ENCODE data around the gene PCNX2.

PCNX2 gene

GRCh38 chr1:232987046-232987773, 308.3 kb downstream of the PCNX2 start:
- no peaks in the 10 kb centered on the region for H3K27me3 ChIP-seq (ENCODE audit: control insufficient read depth, insufficient read depth, low read length)
- H3K4me3 ChIP-seq (ENCODE audit: low read length): no peak overlapping the region
- H3K9ac ChIP-seq (ENCODE audit: low read length): no peak overlapping the region
- H3K4me1 ChIP-seq (ENCODE audit: control insufficient read depth, insufficient read depth, low read length): no peaks in the 10 kb centered on the region
- H3K9me3 ChIP-seq (ENCODE audit: control insufficient read depth, low read length): no peaks in the 10 kb centered on the region
- H3K36me3 ChIP-seq (ENCODE audit: control insufficient read depth, insufficient read depth, low read length): no peaks in the 10 kb centered on the region

GRCh38 chr1:232986527-232986922, 309.0 kb downstream of the PCNX2 start:
- no peak overlapping the region for H3K9ac ChIP-seq (ENCODE audit: low read length)
- H3K4me1 ChIP-seq (ENCODE audit: control insufficient read depth, insufficient read depth, low read length): no peaks in the 10 kb centered on the region
- no peaks in the 10 kb centered on the region for H3K36me3 ChIP-seq (ENCODE audit: control insufficient read depth, insufficient read depth, low read length)
- no peaks in the 10 kb centered on the region for H3K27me3 ChIP-seq (ENCODE audit: control insufficient read depth, insufficient read depth, low read length)
- H3K4me3 ChIP-seq (ENCODE audit: low read length): no peak overlapping the region
- H3K9me3 ChIP-seq (ENCODE audit: control insufficient read depth, low read length): no peaks in the 10 kb centered on the region

GRCh38 chr1:232985882-232986526, 309.5 kb downstream of the PCNX2 start:
- Histone ChIP-seq H3K9ac (ENCODE audit: low read length) (no peak overlapping the region), H3K4me1 (ENCODE audit: control insufficient read depth, insufficient read depth, low read length) (no peaks in the 10 kb centered on the region), H3K4me3 (ENCODE audit: low read length) (no peak overlapping the region), H3K9me3 (ENCODE audit: control insufficient read depth, low read length) (no peaks in the 10 kb centered on the region), H3K27me3 (ENCODE audit: control insufficient read depth, insufficient read depth, low read length) (no peaks in the 10 kb centered on the region), H3K36me3 (ENCODE audit: control insufficient read depth, insufficient read depth, low read length) (no peaks in the 10 kb centered on the region)

- Histone ChIP-seq H3K4me1 (ENCODE audit: control insufficient read depth, insufficient read depth, low read length) (no peaks in the 10 kb centered on the region), H3K27me3 (ENCODE audit: control insufficient read depth, insufficient read depth, low read length) (no peaks in the 10 kb centered on the region), H3K4me3 (ENCODE audit: low read length) (no peak overlapping the region), H3K36me3 (ENCODE audit: control insufficient read depth, insufficient read depth, low read length) (no peaks in the 10 kb centered on the region), H3K9me3 (ENCODE audit: control insufficient read depth, low read length) (no peaks in the 10 kb centered on the region), H3K9ac (ENCODE audit: low read length) (no peak overlapping the region)
These were observed 310.7 kb downstream of the PCNX2 start for GRCh38 chr1:232984577-232985425.

- H3K9me3 ChIP-seq (ENCODE audit: control insufficient read depth, low read length): no peaks in the 10 kb centered on the region
- H3K9ac ChIP-seq (ENCODE audit: low read length): no peak overlapping the region
- no peaks in the 10 kb centered on the region for H3K27me3 ChIP-seq (ENCODE audit: control insufficient read depth, insufficient read depth, low read length)
- H3K4me3 ChIP-seq (ENCODE audit: low read length): no peak overlapping the region
- H3K4me1 ChIP-seq (ENCODE audit: control insufficient read depth, insufficient read depth, low read length): no peaks in the 10 kb centered on the region
- H3K36me3 ChIP-seq (ENCODE audit: control insufficient read depth, insufficient read depth, low read length): no peaks in the 10 kb centered on the region
These were observed 311.5 kb downstream of the PCNX2 start for GRCh38 chr1:232983817-232984567.

GRCh38 chr1:232983375-232983774, 312.1 kb downstream of the PCNX2 start:
- Histone ChIP-seq H3K4me1 (ENCODE audit: control insufficient read depth, insufficient read depth, low read length) (peaks cover 1% of the 10 kb centered on the region), H3K9ac (ENCODE audit: low read length) (no peak overlapping the region), H3K36me3 (ENCODE audit: control insufficient read depth, insufficient read depth, low read length) (no peaks in the 10 kb centered on the region), H3K9me3 (ENCODE audit: control insufficient read depth, low read length) (no peaks in the 10 kb centered on the region), H3K4me3 (ENCODE audit: low read length) (no peak overlapping the region), H3K27me3 (ENCODE audit: control insufficient read depth, insufficient read depth, low read length) (no peaks in the 10 kb centered on the region)

- Histone ChIP-seq H3K4me3 (ENCODE audit: low read length) (no peak overlapping the region), H3K9ac (ENCODE audit: low read length) (no peak overlapping the region), H3K27me3 (ENCODE audit: control insufficient read depth, insufficient read depth, low read length) (no peaks in the 10 kb centered on the region), H3K4me1 (ENCODE audit: control insufficient read depth, insufficient read depth, low read length) (peaks cover 8% of the 10 kb centered on the region), H3K36me3 (ENCODE audit: control insufficient read depth, insufficient read depth, low read length) (no peaks in the 10 kb centered on the region), H3K9me3 (ENCODE audit: control insufficient read depth, low read length) (no peaks in the 10 kb centered on the region)
These were observed 313.1 kb downstream of the PCNX2 start for GRCh38 chr1:232982238-232982944.

- H3K4me1 ChIP-seq (ENCODE audit: control insufficient read depth, insufficient read depth, low read length): peaks cover 8% of the 10 kb centered on the region
- peaks cover 5% of the 10 kb centered on the region for H3K36me3 ChIP-seq (ENCODE audit: control insufficient read depth, insufficient read depth, low read length)
- H3K9ac ChIP-seq (ENCODE audit: low read length): no peak overlapping the region
- no peaks in the 10 kb centered on the region for H3K27me3 ChIP-seq (ENCODE audit: control insufficient read depth, insufficient read depth, low read length)
- H3K9me3 ChIP-seq (ENCODE audit: control insufficient read depth, low read length): no peaks in the 10 kb centered on the region
- no peak overlapping the region for H3K4me3 ChIP-seq (ENCODE audit: low read length)
These were observed 314.5 kb downstream of the PCNX2 start for GRCh38 chr1:232980986-232981560.

- peaks cover 5% of the 10 kb centered on the region for H3K36me3 ChIP-seq (ENCODE audit: control insufficient read depth, insufficient read depth, low read length)
- no peaks in the 10 kb centered on the region for H3K9me3 ChIP-seq (ENCODE audit: control insufficient read depth, low read length)
- no peak overlapping the region for H3K4me3 ChIP-seq (ENCODE audit: low read length)
- H3K9ac ChIP-seq (ENCODE audit: low read length): no peak overlapping the region
- peaks cover 8% of the 10 kb centered on the region for H3K4me1 ChIP-seq (ENCODE audit: control insufficient read depth, insufficient read depth, low read length)
- no peaks in the 10 kb centered on the region for H3K27me3 ChIP-seq (ENCODE audit: control insufficient read depth, insufficient read depth, low read length)
These were observed 315.1 kb downstream of the PCNX2 start for GRCh38 chr1:232980355-232980978.

- Histone ChIP-seq H3K27me3 (ENCODE audit: control insufficient read depth, insufficient read depth, low read length) (no peaks in the 10 kb centered on the region), H3K4me1 (ENCODE audit: control insufficient read depth, insufficient read depth, low read length) (peaks cover 11% of the 10 kb centered on the region), H3K4me3 (ENCODE audit: low read length) (no peak overlapping the region), H3K9ac (ENCODE audit: low read length) (no peak overlapping the region), H3K9me3 (ENCODE audit: control insufficient read depth, low read length) (no peaks in the 10 kb centered on the region), H3K36me3 (ENCODE audit: control insufficient read depth, insufficient read depth, low read length) (peaks cover 5% of the 10 kb centered on the region)
These were observed 316.0 kb downstream of the PCNX2 start for GRCh38 chr1:232979558-232979957.

- no peaks in the 10 kb centered on the region for H3K9me3 ChIP-seq (ENCODE audit: control insufficient read depth, low read length)
- peaks cover 5% of the 10 kb centered on the region for H3K36me3 ChIP-seq (ENCODE audit: control insufficient read depth, insufficient read depth, low read length)
- no peaks in the 10 kb centered on the region for H3K27me3 ChIP-seq (ENCODE audit: control insufficient read depth, insufficient read depth, low read length)
- H3K4me3 ChIP-seq (ENCODE audit: low read length): no peak overlapping the region
- peaks cover 15% of the 10 kb centered on the region for H3K4me1 ChIP-seq (ENCODE audit: control insufficient read depth, insufficient read depth, low read length)
- H3K9ac ChIP-seq (ENCODE audit: low read length): no peak overlapping the region
These were observed 316.7 kb downstream of the PCNX2 start for GRCh38 chr1:232978815-232979214.

Data from mucosa of stomach (tissue), 1 donor.